Activated T-cell treated with anti-CD3 and anti-CD28 coated beads for 48 hours (primary cell): Measurements from ENCODE around the gene KRT2.

Experiments
- DNase-seq: peaks from one replicate; pipeline ENCODE4 v3.0.0-alpha.2; 2020; ENCODE audit warnings: low read depth

KRT2 gene

GRCh38 chr12:52615208-52615868 is 36.7 kb downstream of the KRT2 start:
- no peak for DNase-seq

- no peak for DNase-seq
Measured at GRCh38 chr12:52614381-52615207, 37.4 kb downstream of the KRT2 start.

- no peak for DNase-seq
Measured at GRCh38 chr12:52613384-52614030, 38.5 kb downstream of the KRT2 start.

- DNase-seq: no peak
Measured at GRCh38 chr12:52612431-52613383, 39.3 kb downstream of the KRT2 start.

- DNase-seq: no peak
Measured at GRCh38 chr12:52611080-52611468, 40.9 kb downstream of the KRT2 start.

- DNase-seq: no peak
Measured at GRCh38 chr12:52608826-52609630, 43.0 kb downstream of the KRT2 start.

- DNase-seq: no peak
Measured at GRCh38 chr12:52608161-52608560, 43.9 kb downstream of the KRT2 start.

- DNase-seq: no peak
Measured at GRCh38 chr12:52607314-52607713, 44.7 kb downstream of the KRT2 start.

- no peak for DNase-seq
Measured at GRCh38 chr12:52606581-52607218, 45.3 kb downstream of the KRT2 start.

GRCh38 chr12:52606096-52606495 is 45.9 kb downstream of the KRT2 start:
- DNase-seq: no peak

GRCh38 chr12:52605542-52605941 is 46.5 kb downstream of the KRT2 start:
- DNase-seq: no peak

- DNase-seq: no peak
Measured at GRCh38 chr12:52604859-52605258, 47.2 kb downstream of the KRT2 start.

GRCh38 chr12:52603314-52603713 is 48.7 kb downstream of the KRT2 start:
- no peak for DNase-seq

GRCh38 chr12:52602552-52602951 is 49.5 kb downstream of the KRT2 start:
- DNase-seq: no peak

GRCh38 chr12:52601671-52602070 is 50.3 kb downstream of the KRT2 start:
- no peak for DNase-seq

GRCh38 chr12:52600941-52601481 is 51.0 kb downstream of the KRT2 start, which contains the start of gene KRT72:
KRT72 (minus strand) TSS chr12:52601463; CDS start chr12:52601452, 11 bp downstream.
- DNase-seq: no peak

GRCh38 chr12:52600475-52600874 is 51.5 kb downstream of the KRT2 start:
- DNase-seq: no peak

GRCh38 chr12:52600071-52600470 is 51.9 kb downstream of the KRT2 start:
- DNase-seq: no peak

GRCh38 chr12:52598966-52599365 is 53.0 kb downstream of the KRT2 start:
- DNase-seq: no peak
